GM12878 (cell line): ENCODE data around the gene SLC39A11. TPM values are rescaled to one million over a fixed set of nuclear protein-coding genes. Genes with fewer than 3 reads are reported as not detected.

Experiments
- ATAC-seq: fragments of 200-7000 bp; cut with Tn5 transposase; 3 replicates; pipeline ENCODE4 v1.9.1; 2020; ENCODE audit warnings: mild to moderate bottlenecking, moderate library complexity
- BruUV-seq: library from RNA; stranded (reverse); fragments of 400-500 nt; replicated peaks from 2 replicates; lab custom pipeline; 2021; lab: Mats Ljungman, UMichigan
- CTCF ChIA-PET: fragments of 300-600 bp; sonication (Branson Sonifier 250); formaldehyde crosslinking; extraction: SDS; loops from one replicate; lab custom pipeline; 2021; ENCODE audit warnings: inconsistent platforms; lab: Yijun Ruan, JAX
- POLR2A ChIA-PET: fragments of 350-600 bp; formaldehyde crosslinking; extraction: SDS; loops from one replicate; lab custom pipeline; 2021; ENCODE audit warnings: inconsistent platforms; lab: Charles Lee
- RAD21 ChIA-PET: fragments of 300-600 bp; sonication (Branson Sonifier 250); formaldehyde crosslinking; loops from one replicate; lab custom pipeline; 2023; ENCODE audit warnings: antibody characterized with exemption; ENCODE audit not compliant: unreplicated experiment; lab: Charles Lee
- SMC1A ChIA-PET: fragments of 300-600 bp; sonication (Branson Sonifier 250); formaldehyde crosslinking; loops from one replicate; lab custom pipeline; 2023; ENCODE audit not compliant: unreplicated experiment, uncharacterized antibody; lab: Charles Lee
- DNase-seq: peaks from one replicate; pipeline ENCODE4 v3.0.0-alpha.2; 2011; ENCODE audit warnings: low read depth, low spot score
- FAIRE-seq: peaks from 3 replicates; lab custom pipeline; 2011; peaks lifted over from hg19 to GRCh38; lab: Jason Lieb, UNC
- H2AFZ ChIP-seq: 2 replicates; pipeline ENCODE4 v1.6.0; 2011; ENCODE audit warnings: low read depth, low read length, control low read depth; ENCODE audit not compliant: control insufficient read depth
- H3K27ac ChIP-seq: 2 replicates; pipeline ENCODE4 v1.5.1; 2011; ENCODE audit warnings: control low read depth; ENCODE audit not compliant: control insufficient read depth, insufficient read depth
- H3K27me3 ChIP-seq, 2 experiments: replicated peaks in 1 of 2; 2 replicates each; pipeline versions ENCODE4 v1.6.0 to v1.6.1; 2011; ENCODE audit warnings: low read length in 1 of 2; ENCODE audit not compliant: control insufficient read depth in 2 of 2, insufficient read depth in 2 of 2
- H3K36me3 ChIP-seq, 2 experiments: 2 replicates each; pipeline ENCODE4 v1.5.1; 2011; ENCODE audit warnings: low read length in 1 of 2; ENCODE audit not compliant: control insufficient read depth in 2 of 2, insufficient read depth in 2 of 2
- H3K4me1 ChIP-seq: 2 replicates; pipeline ENCODE4 v1.6.1; 2011; ENCODE audit warnings: mild to moderate bottlenecking, low read length, moderate library complexity, mixed read lengths; ENCODE audit not compliant: control insufficient read depth, insufficient read depth
- H3K4me2 ChIP-seq: 2 replicates; pipeline ENCODE4 v1.6.0; 2011; ENCODE audit warnings: control low read depth; ENCODE audit not compliant: control insufficient read depth, insufficient read depth
- H3K4me3 ChIP-seq: fragments of 200-600 bp; sonication (generic); 2 replicates; pipeline ENCODE4 v1.5.1; 2016
- H3K79me2 ChIP-seq: 2 replicates; pipeline ENCODE4 v1.6.0; 2011; ENCODE audit warnings: low read length; ENCODE audit not compliant: control insufficient read depth, insufficient read depth
- H3K9ac ChIP-seq: 2 replicates; pipeline ENCODE4 v1.8.0; 2011; ENCODE audit warnings: low read length, control low read depth, mixed read lengths; ENCODE audit not compliant: control insufficient read depth, insufficient read depth
- H3K9me3 ChIP-seq: replicated peaks from 3 replicates; pipeline ENCODE4 v1.5.1; 2011; ENCODE audit warnings: mild to moderate bottlenecking, low read length; ENCODE audit not compliant: control insufficient read depth, insufficient read depth
- H4K20me1 ChIP-seq: 2 replicates; pipeline ENCODE4 v1.6.0; 2011; ENCODE audit not compliant: control insufficient read depth, insufficient read depth
- ASH2L ChIP-seq: fragments of 300-600, 200-600 bp; sonication (generic); IDR thresholded peaks from 2 replicates; pipeline ENCODE4 v1.6.1; 2017; ENCODE audit warnings: low read depth, mild to moderate bottlenecking, borderline replicate concordance
- E2F4 ChIP-seq: IDR thresholded peaks from 2 replicates; pipeline ENCODE4 v1.6.1; 2012; ENCODE audit warnings: low read depth, low read length, improper control_type of control experiment
- E4F1 ChIP-seq: fragments of 450-650 bp; IDR thresholded peaks from 2 replicates; pipeline ENCODE4 v1.6.1; 2018; ENCODE audit warnings: borderline replicate concordance, mild to moderate bottlenecking; ENCODE audit not compliant: partially characterized antibody
- IRF3 ChIP-seq: fragments of 450-650 bp; IDR thresholded peaks from 2 replicates; pipeline ENCODE4 v1.6.1; 2014; ENCODE audit warnings: mild to moderate bottlenecking
- NKRF ChIP-seq: fragments of 450-650 bp; conservative IDR thresholded peaks from 2 replicates; pipeline ENCODE4 v1.6.1; 2017; ENCODE audit warnings: mild to moderate bottlenecking, moderate library complexity
- REST ChIP-seq: IDR thresholded peaks from 2 replicates; pipeline ENCODE4 v1.6.1; 2012; ENCODE audit warnings: mild to moderate bottlenecking, low read depth, low read length
- SRF ChIP-seq, 2 experiments: IDR thresholded peaks; 2 replicates each; pipeline ENCODE4 v1.6.1; 2011; ENCODE audit warnings: low read depth in 2 of 2, low read length in 2 of 2, mild to moderate bottlenecking in 1 of 2, moderate library complexity in 1 of 2
- SUZ12 ChIP-seq: fragments of 200-600 bp; sonication (generic); IDR thresholded peaks from one replicate; pipeline ENCODE4 v1.6.1; 2018; ENCODE audit warnings: antibody characterized with exemption, mild to moderate bottlenecking; ENCODE audit not compliant: unreplicated experiment
- TCF3 ChIP-seq: IDR thresholded peaks from 2 replicates; pipeline ENCODE4 v1.6.1; 2012; ENCODE audit warnings: low read depth, mild to moderate bottlenecking, low read length, borderline replicate concordance; ENCODE audit not compliant: insufficient read depth
- ZSCAN29 ChIP-seq: fragments of 450-650 bp; IDR thresholded peaks from 2 replicates; pipeline ENCODE4 v1.6.1; 2017; ENCODE audit warnings: mild to moderate bottlenecking, moderate library complexity
- WGBS: methylation state at CpG from one replicate; pipeline ENCODE4 v1.1.6; 2016; ENCODE audit warnings: low lambda C conversion rate; ENCODE audit not compliant: insufficient replicate concordance, insufficient coverage; ENCODE audit errors: missing lambda C conversion rate; 5-methylcytosine and 5-hydroxymethylcytosine counted together
- in situ Hi-C: fragments of 300-500 bp; cut with MboI; formaldehyde crosslinking; loops from 9 replicates; pipeline ENCODE4 v1.14.3; 2018; ENCODE audit warnings: mixed read lengths
- intact Hi-C: fragments of 100-400 bp; cut with micrococcal nuclease; formaldehyde crosslinking; loops from one replicate; pipeline ENCODE4 v1.14.2; 2022; ENCODE audit not compliant: unreplicated experiment
- polyA plus RNA-seq, 11 experiments: library from polyadenylated mRNA; depleted of rRNA in 4 of 11; unstranded in 6 of 11; stranded (reverse) in 5 of 11; fragments of >200 nt; fragmentation: Nextera tagmentation in 4 of 11; fragmentation: Illumina TruSeq in 1 of 11; extraction: Ambion mirVana in 4 of 11; extraction: Trizol in 1 of 11; gene quantifications; 1 replicate in 1 of 11; 2 replicates in 10 of 11; pipeline versions ENCODE4 v1.2.1 to v1.2.3, GENCODE V29; 2011 to 2016; ENCODE audit warnings: inconsistent platforms in 2 of 11, missing spikeins in 2 of 11, low read depth in 1 of 11
- total RNA-seq, 4 experiments: library from RNA; depleted of rRNA in 3 of 4; stranded (reverse); fragments of >200 nt in 3 of 4; fragmentation: Illumina TruSeq in 1 of 4; extraction: Trizol in 1 of 4; gene quantifications; 2 replicates each; pipeline versions ENCODE4 v1.2.1 to v1.2.3, GENCODE V29; 2013 to 2021

Gene SLC39A11
- total and polyA plus RNA-seq, 10 of the 15 experiments (the other 5 are each of a cell fraction or from before 2014, with no cell fraction given), result 8.6 to 23.8 (median 14.0) TPM

GRCh38 chr17:73096866-73097265, 4.4 kb upstream of the SLC39A11 start (continued):
- no peak for TF ChIP-seq IRF3
- no peak for TF ChIP-seq SUZ12
- TF ChIP-seq TCF3, result no peak
- TF ChIP-seq REST, result no peak
- no peak for TF ChIP-seq ZSCAN29
- TF ChIP-seq SRF (IDR thresholded peaks at IDR 0.05; ENCODE audit: low read depth in 2 of 2, low read length in 2 of 2), result no peak

- WGBS, result under 1% methylated on average over 6 of the region's 6 CpGs
- ChIA-PET POLR2A (no interaction called here), RAD21 (no interaction called here), SMC1A (no interaction called here), CTCF (no interaction called here)
- FAIRE-seq (no peak), DNase-seq (no peak), ATAC-seq (no peak)
- no peak overlapping the region for H3K4me2 ChIP-seq
- peaks cover 13% of the 10 kb centered on the region for H3K79me2 ChIP-seq
- H3K27ac ChIP-seq, result no peak overlapping the region
- no peaks in the 10 kb centered on the region for H3K9me3 ChIP-seq
- BruUV-seq, result no TSS peak
- no peaks in the 10 kb centered on the region for H4K20me1 ChIP-seq
- H3K4me1 ChIP-seq, result peaks cover 3% of the 10 kb centered on the region; the same call in 1 of the 2 replicates
- H3K4me3 ChIP-seq, result no peak overlapping the region
- no peaks in the 10 kb centered on the region for H3K36me3 ChIP-seq
- in situ Hi-C loops (no loop called here), intact Hi-C loops (no loop called here)
- no peak overlapping the region for H2AFZ ChIP-seq
- H3K27me3 ChIP-seq, result no peaks in the 10 kb centered on the region
- no peak overlapping the region for H3K9ac ChIP-seq
- TF ChIP-seq E2F4, result no peak
- no peak for TF ChIP-seq ASH2L
- TF ChIP-seq E4F1, result no peak
- no peak for TF ChIP-seq NKRF
Observed at GRCh38 chr17:73096211-73096610, 3.7 kb upstream of the SLC39A11 start.
